ENCODE data around the gene TMEM141. TPM values are rescaled to one million over a fixed set of nuclear protein-coding genes. Genes with fewer than 3 reads are reported as not detected.

TMEM141 gene
- total and polyA plus RNA-seq, 10 of the 15 experiments (the other 5 are each of a cell fraction or from before 2014, with no cell fraction given), result 7.8 to 48.6 (median 34.4) TPM

DNA sequence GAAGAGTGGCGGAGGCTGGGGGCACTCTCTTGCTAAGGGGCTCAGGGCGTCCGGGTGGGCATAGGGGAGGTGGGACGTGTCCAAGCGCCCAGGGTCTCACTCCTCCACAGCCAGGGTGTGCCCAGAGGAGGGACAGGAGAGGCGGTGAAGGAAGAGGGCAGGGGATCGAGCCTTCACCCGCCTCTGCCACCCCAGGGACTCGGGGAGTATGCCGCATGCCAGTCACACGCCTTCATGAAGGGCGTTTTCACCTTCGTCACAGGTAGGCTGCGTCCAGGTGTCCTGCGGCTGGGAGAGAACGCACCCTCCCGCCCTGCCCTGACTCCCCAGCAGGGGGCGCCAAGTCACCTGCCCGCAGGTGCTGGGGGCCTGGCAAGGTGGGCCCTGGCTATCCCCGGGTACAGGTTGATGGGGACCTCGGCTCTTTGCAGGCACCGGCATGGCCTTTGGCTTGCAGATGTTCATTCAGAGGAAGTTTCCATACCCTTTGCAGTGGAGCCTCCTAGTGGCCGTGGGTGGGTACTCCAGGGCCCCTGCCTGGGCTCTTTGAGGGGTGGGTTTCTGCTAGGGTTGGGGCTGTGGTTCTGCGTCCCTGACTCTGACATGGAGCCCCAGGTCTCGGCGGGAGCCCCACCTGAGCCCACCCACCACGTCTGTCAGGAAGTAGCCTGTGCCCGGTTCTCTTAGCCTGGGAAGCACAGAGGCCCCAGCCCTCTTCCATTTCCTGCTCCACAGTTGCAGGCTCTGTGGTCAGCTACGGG is 552 bp downstream of the TMEM141 start:
- peak overlapping the region; percentile 55 for H3K9ac ChIP-seq (ENCODE audit: control insufficient read depth, insufficient read depth, low read length)
- H3K79me2 ChIP-seq (ENCODE audit: control insufficient read depth, insufficient read depth, low read length), result peaks cover 2% of the 10 kb centered on the region; the same call in 1 of the 2 replicates
- DNase-seq (ENCODE audit: low read depth, low spot score) (no peak), ATAC-seq (peak; percentile 39), FAIRE-seq (peak; percentile 18)
- ChIA-PET POLR2A (interaction anchor here (0.5 to 1.0 kb wide), 4 partner anchors 9 to 210 kb away, joined by 3 to 5 read pairs (median 4); no protein-coding TSS in a partner anchor), CTCF (interaction anchor here (0.8 to 3.3 kb wide), 16 partner anchors 9 to 306 kb away, joined by 3 to 27 read pairs (median 5); partner anchors contain the start of gene AJM1), SMC1A (ENCODE audit: uncharacterized antibody, unreplicated experiment) (interaction anchor here (1.0 kb wide), 1 partner anchor 50 kb away, joined by 3 read pairs; the partner anchor contains the start of gene AJM1), RAD21 (ENCODE audit: unreplicated experiment) (interaction anchor here (1.2 kb wide), 1 partner anchor 243 kb away, joined by 4 read pairs; no protein-coding TSS in a partner anchor)
- intact Hi-C loops (cut with micrococcal nuclease; ENCODE audit: unreplicated experiment), result loop anchor here (2.0 to 10.0 kb wide), 2 partner anchors 57 to 153 kb away; partner anchors contain the start of genes C8G, FBXW5 and PHPT1
- H3K36me3 ChIP-seq (ENCODE audit: control insufficient read depth in 2 of 2, insufficient read depth in 2 of 2, low read length in 1 of 2), result no peaks in the 10 kb centered on the region
- H4K20me1 ChIP-seq (ENCODE audit: control insufficient read depth, insufficient read depth), result peaks cover 2% of the 10 kb centered on the region; the same call in 1 of the 2 replicates
- no peaks in the 10 kb centered on the region for H3K9me3 ChIP-seq (replicated peaks; ENCODE audit: control insufficient read depth, insufficient read depth, low read length)
- BruUV-seq (replicated peaks), result TSS peak; percentile 75
- in situ Hi-C loops (cut with MboI), result no loop called here
- H2AFZ ChIP-seq (ENCODE audit: control insufficient read depth, low read depth, low read length), result peak overlapping the region; percentile 91
- 1% methylated on average over 28 of the region's 29 CpGs for WGBS (ENCODE audit: insufficient coverage, insufficient replicate concordance, low lambda C conversion rate, missing lambda C conversion rate)
- peak overlapping the region; percentile 65 for H3K4me2 ChIP-seq (ENCODE audit: control insufficient read depth, insufficient read depth)
- H3K4me1 ChIP-seq (ENCODE audit: control insufficient read depth, insufficient read depth, low read length), result peaks cover 10% of the 10 kb centered on the region
- no peaks in the 10 kb centered on the region for H3K27me3 ChIP-seq (replicated peaks in 1 of 2; ENCODE audit: control insufficient read depth in 2 of 2, insufficient read depth in 2 of 2, low read length in 1 of 2)
- H3K27ac ChIP-seq (ENCODE audit: control insufficient read depth, insufficient read depth), result peak overlapping the region; percentile 82
- peak overlapping the region; percentile 77 for H3K4me3 ChIP-seq
- TF ChIP-seq SMARCA5 (IDR thresholded peaks at IDR 0.05), result peak; percentile 99
- TF ChIP-seq, protein P1, sequence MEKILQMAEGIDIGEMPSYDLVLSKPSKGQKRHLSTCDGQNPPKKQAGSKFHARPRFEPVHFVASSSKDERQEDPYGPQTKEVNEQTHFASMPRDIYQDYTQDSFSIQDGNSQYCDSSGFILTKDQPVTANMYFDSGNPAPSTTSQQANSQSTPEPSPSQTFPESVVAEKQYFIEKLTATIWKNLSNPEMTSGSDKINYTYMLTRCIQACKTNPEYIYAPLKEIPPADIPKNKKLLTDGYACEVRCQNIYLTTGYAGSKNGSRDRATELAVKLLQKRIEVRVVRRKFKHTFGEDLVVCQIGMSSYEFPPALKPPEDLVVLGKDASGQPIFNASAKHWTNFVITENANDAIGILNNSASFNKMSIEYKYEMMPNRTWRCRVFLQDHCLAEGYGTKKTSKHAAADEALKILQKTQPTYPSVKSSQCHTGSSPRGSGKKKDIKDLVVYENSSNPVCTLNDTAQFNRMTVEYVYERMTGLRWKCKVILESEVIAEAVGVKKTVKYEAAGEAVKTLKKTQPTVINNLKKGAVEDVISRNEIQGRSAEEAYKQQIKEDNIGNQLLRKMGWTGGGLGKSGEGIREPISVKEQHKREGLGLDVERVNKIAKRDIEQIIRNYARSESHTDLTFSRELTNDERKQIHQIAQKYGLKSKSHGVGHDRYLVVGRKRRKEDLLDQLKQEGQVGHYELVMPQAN (conservative IDR thresholded peaks at IDR 0.05), result peak; percentile 44; the same call in 1 of the 2 replicates
- TF ChIP-seq SMC3 (IDR thresholded peaks at IDR 0.05; ENCODE audit: borderline replicate concordance, low read length), result peak; percentile 41; the same call in 1 of the 2 replicates
- TF ChIP-seq RUNX3 (IDR thresholded peaks at IDR 0.05; ENCODE audit: low read length), result peak; percentile 42
- no peak for TF ChIP-seq SUZ12 (IDR thresholded peaks at IDR 0.05; ENCODE audit: unreplicated experiment)
- TF ChIP-seq IKZF1 (conservative IDR thresholded peaks at IDR 0.05), result peak; percentile 9; the same call in 1 of the 2 replicates
- peak; percentile 84; the same call in 1 of the 2 replicates for TF ChIP-seq ZNF217 (IDR thresholded peaks at IDR 0.05)
- TF ChIP-seq ATF7 (IDR thresholded peaks at IDR 0.05; ENCODE audit: low read depth), result no peak
- no peak for TF ChIP-seq NR2F1 (conservative IDR thresholded peaks at IDR 0.05)
- TF ChIP-seq, protein P2, sequence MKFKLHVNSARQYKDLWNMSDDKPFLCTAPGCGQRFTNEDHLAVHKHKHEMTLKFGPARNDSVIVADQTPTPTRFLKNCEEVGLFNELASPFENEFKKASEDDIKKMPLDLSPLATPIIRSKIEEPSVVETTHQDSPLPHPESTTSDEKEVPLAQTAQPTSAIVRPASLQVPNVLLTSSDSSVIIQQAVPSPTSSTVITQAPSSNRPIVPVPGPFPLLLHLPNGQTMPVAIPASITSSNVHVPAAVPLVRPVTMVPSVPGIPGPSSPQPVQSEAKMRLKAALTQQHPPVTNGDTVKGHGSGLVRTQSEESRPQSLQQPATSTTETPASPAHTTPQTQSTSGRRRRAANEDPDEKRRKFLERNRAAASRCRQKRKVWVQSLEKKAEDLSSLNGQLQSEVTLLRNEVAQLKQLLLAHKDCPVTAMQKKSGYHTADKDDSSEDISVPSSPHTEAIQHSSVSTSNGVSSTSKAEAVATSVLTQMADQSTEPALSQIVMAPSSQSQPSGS (IDR thresholded peaks at IDR 0.05; ENCODE audit: low read length), result no peak
- 0 out of 2 replicates have a peak, but pooled peaks have one; percentile 41 for TF ChIP-seq MTA2 (IDR thresholded peaks at IDR 0.05; ENCODE audit: low read depth)
- no peak for TF ChIP-seq ETV6 (conservative IDR thresholded peaks at IDR 0.05 in 1 of 2, IDR thresholded peaks at IDR 0.05 in 1 of 2; ENCODE audit: borderline replicate concordance in 1 of 2, low read depth in 1 of 2)
- no peak for TF ChIP-seq KDM1A (IDR thresholded peaks at IDR 0.05; ENCODE audit: borderline replicate concordance)
- no peak for TF ChIP-seq HDAC6 (IDR thresholded peaks at IDR 0.05; ENCODE audit: unreplicated experiment)
- TF ChIP-seq MYC (IDR thresholded peaks at IDR 0.05; ENCODE audit: insufficient read depth, insufficient read length, insufficient replicate concordance, low read length, severe bottlenecking), result no peak
- TF ChIP-seq SUPT20H (IDR thresholded peaks at IDR 0.05; ENCODE audit: borderline replicate concordance, control insufficient read depth, low read depth, low read length), result no peak
- peak in 1 of 2 experiments; percentile 38; a peak in 2 of 4 replicates for TF ChIP-seq BHLHE40 (IDR thresholded peaks at IDR 0.05; ENCODE audit: borderline replicate concordance in 1 of 2, low read depth in 2 of 2, low read length in 1 of 2)
- TF ChIP-seq CREM (IDR thresholded peaks at IDR 0.05; ENCODE audit: low read depth), result 0 out of 2 replicates have a peak, but pooled peaks have one; percentile 19
